ENCODE results near the gene SNTG2. TPM values are rescaled to one million over a fixed set of nuclear protein-coding genes. Genes with fewer than 3 reads are reported as not detected.

Gene SNTG2
- total and polyA plus RNA-seq, 12 donors: 0.26 to 4.3 (median 0.72) TPM; not detected in 1

DNA sequence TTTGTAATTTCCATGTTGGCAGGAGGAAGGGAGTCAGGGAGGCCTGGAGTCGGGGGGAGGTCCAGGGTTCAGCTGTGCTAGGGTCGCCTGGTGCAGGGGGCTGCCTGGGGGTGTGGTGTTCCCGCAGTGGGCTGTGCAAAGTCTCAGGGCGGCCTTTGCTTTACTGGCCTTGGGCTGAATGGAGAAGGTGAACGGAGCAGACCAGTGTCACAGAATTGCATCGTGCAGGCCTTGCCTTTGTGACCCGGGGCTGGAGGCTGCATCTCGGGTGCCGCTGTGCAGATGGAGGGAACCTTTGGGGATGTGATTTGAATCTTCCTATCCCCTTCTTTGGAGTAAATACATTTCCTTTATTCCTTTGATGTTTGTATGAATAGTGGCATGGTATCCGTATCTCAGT, 8.8 kb downstream of the SNTG2 start:
- WGBS, 4 donors: 75 to 86% (median 82%) methylated on average over 10 of the region's 10 CpGs
- TF ChIP-seq, protein P1, sequence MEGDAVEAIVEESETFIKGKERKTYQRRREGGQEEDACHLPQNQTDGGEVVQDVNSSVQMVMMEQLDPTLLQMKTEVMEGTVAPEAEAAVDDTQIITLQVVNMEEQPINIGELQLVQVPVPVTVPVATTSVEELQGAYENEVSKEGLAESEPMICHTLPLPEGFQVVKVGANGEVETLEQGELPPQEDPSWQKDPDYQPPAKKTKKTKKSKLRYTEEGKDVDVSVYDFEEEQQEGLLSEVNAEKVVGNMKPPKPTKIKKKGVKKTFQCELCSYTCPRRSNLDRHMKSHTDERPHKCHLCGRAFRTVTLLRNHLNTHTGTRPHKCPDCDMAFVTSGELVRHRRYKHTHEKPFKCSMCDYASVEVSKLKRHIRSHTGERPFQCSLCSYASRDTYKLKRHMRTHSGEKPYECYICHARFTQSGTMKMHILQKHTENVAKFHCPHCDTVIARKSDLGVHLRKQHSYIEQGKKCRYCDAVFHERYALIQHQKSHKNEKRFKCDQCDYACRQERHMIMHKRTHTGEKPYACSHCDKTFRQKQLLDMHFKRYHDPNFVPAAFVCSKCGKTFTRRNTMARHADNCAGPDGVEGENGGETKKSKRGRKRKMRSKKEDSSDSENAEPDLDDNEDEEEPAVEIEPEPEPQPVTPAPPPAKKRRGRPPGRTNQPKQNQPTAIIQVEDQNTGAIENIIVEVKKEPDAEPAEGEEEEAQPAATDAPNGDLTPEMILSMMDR (IDR thresholded peaks at IDR 0.05): no peak
- TF ChIP-seq POLR2A (IDR thresholded peaks at IDR 0.05): no peak
- no peaks in the 10 kb centered on the region for H3K36me3 ChIP-seq (replicated peaks in 1 of 2)
- no peaks in the 10 kb centered on the region for H3K27me3 ChIP-seq
- no peaks in the 10 kb centered on the region for H3K9me3 ChIP-seq (replicated peaks in 1 of 3)
- H3K4me1 ChIP-seq (replicated peaks in 1 of 2): no peaks in the 10 kb centered on the region
- no peak for DNase-seq
- no peak overlapping the region for H3K27ac ChIP-seq
- intact Hi-C loops (cut with DNase I): no loop called here
- H3K4me3 ChIP-seq: no peak overlapping the region

- no peak for DNase-seq
- Histone ChIP-seq H3K9me3 (replicated peaks in 1 of 3) (no peaks in the 10 kb centered on the region), H3K4me1 (replicated peaks in 1 of 2) (no peaks in the 10 kb centered on the region), H3K36me3 (replicated peaks in 1 of 2) (no peaks in the 10 kb centered on the region), H3K27ac (no peak overlapping the region), H3K4me3 (no peak overlapping the region), H3K27me3 (no peaks in the 10 kb centered on the region)
- intact Hi-C loops (cut with DNase I): no loop called here
- WGBS, 4 donors: 74 to 91% (median 82%) methylated on average over 7 to 14 of the region's 14 CpGs
- no peak for TF ChIP-seq POLR2A (IDR thresholded peaks at IDR 0.05)
- TF ChIP-seq, protein P1 (IDR thresholded peaks at IDR 0.05): no peak
Measured at GRCh38 chr2:960061-960736, 9.6 kb downstream of the SNTG2 start.

DNA sequence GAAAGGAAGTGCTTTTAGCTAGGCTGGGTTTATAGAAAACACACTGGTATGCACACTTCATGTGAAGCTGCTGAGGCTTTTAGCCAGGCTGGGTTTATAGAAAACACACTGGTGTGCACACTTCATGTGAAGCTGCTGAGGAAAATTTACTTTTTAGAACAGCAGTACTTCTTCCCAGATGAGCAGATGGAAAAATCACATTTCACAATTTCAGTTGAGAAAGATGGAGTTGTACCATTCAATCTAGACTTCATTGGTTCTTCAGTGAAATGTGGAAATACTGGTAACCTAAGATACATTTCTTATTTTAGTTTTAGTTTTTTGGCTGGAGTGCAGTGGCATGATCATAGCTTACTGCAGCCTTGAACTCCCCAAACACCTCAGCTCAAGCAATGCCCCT, 11.1 kb downstream of the SNTG2 start:
- H3K27me3 ChIP-seq: no peaks in the 10 kb centered on the region
- no peak for DNase-seq

GRCh38 chr2:963876-964275, 13.2 kb downstream of the SNTG2 start:
- H3K36me3 ChIP-seq (replicated peaks in 1 of 2): no peaks in the 10 kb centered on the region
- no peak overlapping the region for H3K27ac ChIP-seq
- no peak for DNase-seq
- no peak for TF ChIP-seq POLR2A (IDR thresholded peaks at IDR 0.05)
- TF ChIP-seq, protein P1 (IDR thresholded peaks at IDR 0.05): no peak
- no peak overlapping the region for H3K4me3 ChIP-seq
- H3K27me3 ChIP-seq: no peaks in the 10 kb centered on the region
- H3K4me1 ChIP-seq (replicated peaks in 1 of 2): no peaks in the 10 kb centered on the region
- peaks cover 0 to under 1% (median 0%) of the 10 kb centered on the region in 3 donors for H3K9me3 ChIP-seq (replicated peaks in 1 of 3)
- WGBS, 4 donors: 81 to 87% (median 86%) methylated on average over 6 of the region's 6 CpGs
- intact Hi-C loops (cut with DNase I): no loop called here

More for the DNA sequence above, 11.1 kb downstream of the SNTG2 start:
- no peaks in the 10 kb centered on the region for H3K4me1 ChIP-seq (replicated peaks in 1 of 2)
- H3K9me3 ChIP-seq (replicated peaks in 1 of 3): no peaks in the 10 kb centered on the region
- no peaks in the 10 kb centered on the region for H3K36me3 ChIP-seq (replicated peaks in 1 of 2)
- no peak overlapping the region for H3K27ac ChIP-seq
- no peak overlapping the region for H3K4me3 ChIP-seq
- intact Hi-C loops (cut with DNase I): no loop called here
- no peak for TF ChIP-seq POLR2A (IDR thresholded peaks at IDR 0.05)
- TF ChIP-seq, protein P1 (IDR thresholded peaks at IDR 0.05): no peak
